ENCODE measurements around the gene NOS3. TPM values are rescaled to one million over a fixed set of nuclear protein-coding genes. Genes with fewer than 3 reads are reported as not detected.

NOS3 gene
- total and polyA plus RNA-seq, 4 experiments from 2014 or later, result 4.0 to 14.9 (median 5.6) TPM

DNA sequence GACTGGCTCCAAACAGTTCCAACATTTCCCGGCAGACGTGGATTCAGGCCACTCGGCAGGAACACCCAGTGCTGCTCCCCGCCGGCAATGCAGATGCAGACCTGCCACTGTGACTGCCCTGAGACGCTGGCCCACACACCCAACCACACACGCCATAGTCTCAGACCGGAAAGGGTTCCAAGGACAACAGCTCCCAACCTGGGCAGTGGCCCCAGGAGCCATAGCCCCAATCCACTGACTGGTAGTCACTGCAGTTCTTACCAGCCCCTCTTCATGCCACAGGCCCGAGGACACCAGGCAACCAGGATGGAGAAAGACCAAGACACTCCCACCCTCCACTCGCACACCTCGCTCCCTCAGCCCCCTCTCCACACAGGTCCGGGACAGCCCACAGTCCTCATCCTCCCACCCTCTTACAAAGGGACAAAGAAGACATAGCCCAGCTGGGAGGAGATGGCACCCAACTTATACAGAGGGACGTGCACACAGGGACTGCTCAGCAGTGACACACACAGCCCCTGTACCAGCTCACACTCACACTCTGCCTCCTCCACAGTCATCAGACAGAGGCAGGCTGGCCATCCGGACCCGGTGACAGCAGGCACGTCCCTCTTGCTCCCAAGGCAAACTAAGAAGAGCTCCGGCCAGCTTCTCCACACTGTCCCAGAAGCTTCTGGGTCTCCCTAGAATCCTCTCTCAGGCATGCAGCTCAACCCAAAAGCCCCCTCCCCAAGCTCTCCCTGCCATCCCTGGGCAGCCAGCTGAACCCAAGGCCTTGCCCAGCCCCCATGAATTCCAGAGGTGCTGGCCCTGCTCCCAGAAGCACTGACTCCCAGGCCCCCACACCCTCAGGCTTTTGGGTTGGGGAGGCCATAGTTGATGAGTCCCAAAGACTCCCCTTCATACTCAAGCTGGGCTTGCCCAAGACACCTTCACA is 37.5 kb upstream of the NOS3 start:
- Histone ChIP-seq H3K4me3 (ENCODE audit: low read length in 2 of 2) (no peak overlapping the region), H3K27me3 (ENCODE audit: insufficient read depth, low read length) (peaks cover 7% of the 10 kb centered on the region), H3K27ac (ENCODE audit: low read depth, low read length) (no peak overlapping the region), H3K4me1 (ENCODE audit: insufficient read depth, low read length) (no peaks in the 10 kb centered on the region), H3K36me3 (ENCODE audit: insufficient read depth, low read length) (no peaks in the 10 kb centered on the region), H3K9me3 (ENCODE audit: control insufficient read depth in 1 of 2, low read length in 2 of 2) (no peaks in the 10 kb centered on the region)
- peaks cover 2 to 18% (median 4%) of the 10 kb centered on the region in 4 donors for H3K4me1 Mint-ChIP-seq
- ChIA-PET CTCF (ENCODE audit: partially characterized antibody) (interaction anchor here (0.8 to 2.6 kb wide), 3 partner anchors 9 to 158 kb away, joined by 3 to 10 read pairs (median 3); no protein-coding TSS in a partner anchor), POLR2A (ENCODE audit: partially characterized antibody) (no interaction called here)
- peaks cover 10 to 20% of the 10 kb centered on the region in 2 donors for H3K27me3 Mint-ChIP-seq
- peaks cover 0 to 1% of the 10 kb centered on the region in 2 donors for H3K36me3 Mint-ChIP-seq
- intact Hi-C loops (cut with micrococcal nuclease), result no loop called here
- H3K27ac Mint-ChIP-seq, result no peak overlapping the region
- no peaks in the 10 kb centered on the region for H3K9me3 Mint-ChIP-seq
- peak overlapping the region in 1 of 8 donors; percentile 59 for H3K4me3 Mint-ChIP-seq
- no peak for DNase-seq

DNA sequence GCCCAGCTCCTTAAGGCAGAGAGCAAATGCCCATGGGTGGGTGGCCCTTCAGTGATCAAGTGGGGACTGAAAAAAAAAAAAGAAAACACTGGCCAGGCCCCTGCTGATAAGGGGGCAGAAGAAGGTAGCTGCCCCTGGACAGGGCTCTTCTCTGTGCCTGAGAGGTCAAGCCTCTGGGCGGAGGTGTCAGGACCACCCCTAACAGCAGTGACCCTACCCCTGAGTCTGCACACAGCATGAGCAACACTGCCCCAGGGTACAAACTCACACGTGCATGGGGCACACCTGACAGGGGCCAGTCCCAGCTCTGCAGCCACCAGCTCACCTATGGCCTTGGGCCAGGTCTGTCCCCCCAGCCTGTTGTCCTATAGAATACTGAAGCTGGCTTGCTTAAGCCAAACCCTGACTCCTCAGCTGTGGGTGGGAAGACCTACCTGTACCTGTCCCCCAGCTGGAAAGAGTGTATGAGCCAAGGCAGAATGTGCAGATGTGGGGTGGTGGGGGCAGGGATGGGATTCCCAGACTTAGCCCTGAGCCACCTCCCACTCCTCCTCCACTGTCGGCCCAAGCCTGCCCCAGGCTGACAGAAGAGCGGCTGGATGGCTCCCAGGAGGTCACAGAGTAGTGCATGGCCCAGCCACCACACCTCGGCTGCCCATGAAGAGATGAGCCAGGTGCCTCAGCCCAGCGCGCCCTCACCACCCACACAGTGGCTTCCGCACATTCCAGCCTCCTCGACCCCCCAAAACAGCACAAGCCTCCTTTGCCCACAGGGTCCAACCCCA is 36.4 kb upstream of the NOS3 start:
- no peak overlapping the region for H3K27ac Mint-ChIP-seq
- H3K27me3 Mint-ChIP-seq, result peaks cover 17 to 27% of the 10 kb centered on the region in 2 donors
- no peak overlapping the region for H3K27ac ChIP-seq (ENCODE audit: low read depth, low read length)
- peaks cover 7% of the 10 kb centered on the region for H3K27me3 ChIP-seq (ENCODE audit: insufficient read depth, low read length)
- ChIA-PET CTCF (ENCODE audit: partially characterized antibody) (interaction anchor here (0.8 to 2.6 kb wide), 3 partner anchors 8 to 157 kb away, joined by 3 to 10 read pairs (median 3); no protein-coding TSS in a partner anchor), POLR2A (ENCODE audit: partially characterized antibody) (no interaction called here)
- peaks cover 3% of the 10 kb centered on the region for H3K4me1 ChIP-seq (ENCODE audit: insufficient read depth, low read length)
- no peaks in the 10 kb centered on the region for H3K9me3 ChIP-seq (ENCODE audit: control insufficient read depth in 1 of 2, low read length in 2 of 2)
- peaks cover 3 to 22% (median 8%) of the 10 kb centered on the region in 4 donors for H3K4me1 Mint-ChIP-seq
- no peak overlapping the region for H3K4me3 Mint-ChIP-seq
- DNase-seq, result no peak
- intact Hi-C loops (cut with micrococcal nuclease), result no loop called here
- no peaks in the 10 kb centered on the region for H3K36me3 ChIP-seq (ENCODE audit: insufficient read depth, low read length)
- H3K9me3 Mint-ChIP-seq, result no peaks in the 10 kb centered on the region
- peaks cover 0 to 1% of the 10 kb centered on the region in 2 donors for H3K36me3 Mint-ChIP-seq
- H3K4me3 ChIP-seq (ENCODE audit: low read length in 2 of 2), result no peak overlapping the region

DNA sequence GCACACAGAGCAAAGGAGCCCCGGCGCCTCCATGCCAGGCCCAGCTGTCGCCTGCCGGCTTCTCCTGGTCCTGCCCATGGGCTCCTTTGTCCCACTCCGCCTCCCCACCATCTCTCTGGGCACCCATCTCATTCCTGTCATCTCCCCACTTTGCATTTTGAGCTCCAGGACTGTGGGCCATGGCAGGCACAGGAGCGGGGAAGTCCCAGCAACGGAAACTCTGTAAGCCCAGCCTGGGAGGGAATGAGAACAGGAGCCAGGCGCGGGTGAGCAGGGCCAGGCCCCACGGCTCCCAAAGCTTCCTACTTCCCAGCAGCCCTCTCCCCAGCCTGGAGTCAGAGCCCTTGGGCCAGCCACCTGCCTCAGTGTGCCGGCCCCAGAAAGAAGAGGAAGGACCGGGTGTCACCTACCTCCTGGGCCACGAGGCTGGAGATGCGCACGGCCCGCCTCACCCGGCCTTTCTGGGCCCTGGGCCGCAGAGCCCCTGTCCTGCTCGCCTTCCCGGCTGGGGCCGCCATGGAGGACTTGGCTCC is 35.8 kb upstream of the NOS3 start:
- H3K27me3 Mint-ChIP-seq, result peaks cover 22 to 29% of the 10 kb centered on the region in 2 donors
- peaks cover 5 to 24% (median 12%) of the 10 kb centered on the region in 4 donors for H3K4me1 Mint-ChIP-seq
- no peak for DNase-seq
- intact Hi-C loops (cut with micrococcal nuclease), result no loop called here
- no peaks in the 10 kb centered on the region for H3K9me3 ChIP-seq (ENCODE audit: control insufficient read depth in 1 of 2, low read length in 2 of 2)
- no peak overlapping the region for H3K4me3 Mint-ChIP-seq
- no peaks in the 10 kb centered on the region for H3K36me3 ChIP-seq (ENCODE audit: insufficient read depth, low read length)
- no peaks in the 10 kb centered on the region for H3K9me3 Mint-ChIP-seq
- ChIA-PET CTCF (ENCODE audit: partially characterized antibody) (interaction anchor here (2.6 kb wide), 1 partner anchor 8 kb away, joined by 10 read pairs; no protein-coding TSS in a partner anchor), POLR2A (ENCODE audit: partially characterized antibody) (no interaction called here)
- no peak overlapping the region for H3K4me3 ChIP-seq (ENCODE audit: low read length in 2 of 2)
- H3K27me3 ChIP-seq (ENCODE audit: insufficient read depth, low read length), result peaks cover 7% of the 10 kb centered on the region
- H3K4me1 ChIP-seq (ENCODE audit: insufficient read depth, low read length), result peaks cover 9% of the 10 kb centered on the region
- no peak overlapping the region for H3K27ac Mint-ChIP-seq
- H3K36me3 Mint-ChIP-seq, result no peaks in the 10 kb centered on the region
- no peak overlapping the region for H3K27ac ChIP-seq (ENCODE audit: low read depth, low read length)

DNA sequence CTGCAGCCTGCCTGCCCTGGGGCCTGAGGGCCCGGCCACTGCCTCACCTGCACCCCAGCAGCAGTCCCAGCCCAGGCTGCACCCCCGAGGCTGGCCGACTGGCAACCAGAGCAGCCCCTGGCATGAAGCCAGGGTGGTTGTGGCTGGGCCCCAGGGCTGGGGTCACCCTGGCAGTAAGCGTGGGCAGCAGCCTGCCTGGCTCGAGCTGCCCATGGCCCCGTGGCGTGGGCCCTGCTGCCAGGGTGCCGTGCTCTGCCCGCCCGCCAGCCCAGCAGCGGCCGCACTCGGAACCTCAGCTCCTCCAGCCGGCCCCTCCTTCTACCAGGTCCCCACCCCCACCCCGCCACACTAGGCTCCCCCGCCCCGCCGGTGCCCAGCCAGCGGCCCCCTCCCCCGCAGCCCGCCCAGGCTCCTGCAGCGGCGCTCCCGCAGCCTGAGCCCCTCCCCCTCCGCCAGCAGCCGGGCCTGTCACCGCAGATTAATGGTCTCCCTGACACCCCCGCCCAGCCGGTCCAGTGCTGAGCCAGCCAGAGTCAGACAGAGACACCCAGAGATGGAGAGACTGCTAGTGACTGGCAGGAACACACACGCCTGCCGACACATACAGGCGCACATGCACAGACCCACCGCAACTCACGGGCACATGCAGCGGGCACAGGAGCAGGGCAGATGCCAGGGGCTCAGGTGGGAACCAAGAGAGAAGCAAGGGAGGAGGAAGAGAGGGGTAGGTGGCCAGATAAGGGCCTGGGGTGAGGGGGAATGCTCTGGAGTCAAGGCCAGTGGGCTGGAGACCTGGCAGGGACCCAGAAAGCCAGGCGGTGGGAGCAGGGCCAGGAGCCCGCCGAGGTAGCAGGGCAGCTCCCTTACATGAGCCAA is 35.1 kb upstream of the NOS3 start:
- Mint-ChIP-seq H3K4me3 (no peak overlapping the region), H3K9me3 (no peaks in the 10 kb centered on the region), H3K36me3 (no peaks in the 10 kb centered on the region), H3K4me1 (peaks cover 5 to 25% (median 12%) of the 10 kb centered on the region in 4 donors), H3K27me3 (peaks cover 22 to 29% of the 10 kb centered on the region in 2 donors), H3K27ac (no peak overlapping the region)
- no peaks in the 10 kb centered on the region for H3K9me3 ChIP-seq (ENCODE audit: control insufficient read depth in 1 of 2, low read length in 2 of 2)
- no peaks in the 10 kb centered on the region for H3K36me3 ChIP-seq (ENCODE audit: insufficient read depth, low read length)
- DNase-seq, result peak in 1 of 5 donors; percentile 36
- ChIA-PET CTCF (ENCODE audit: partially characterized antibody) (interaction anchor here (2.6 kb wide), 1 partner anchor 7 kb away, joined by 10 read pairs; no protein-coding TSS in a partner anchor), POLR2A (ENCODE audit: partially characterized antibody) (no interaction called here)
- peaks cover 7% of the 10 kb centered on the region for H3K27me3 ChIP-seq (ENCODE audit: insufficient read depth, low read length)
- H3K27ac ChIP-seq (ENCODE audit: low read depth, low read length), result no peak overlapping the region
- no peak overlapping the region for H3K4me3 ChIP-seq (ENCODE audit: low read length in 2 of 2)
- H3K4me1 ChIP-seq (ENCODE audit: insufficient read depth, low read length), result peaks cover 9% of the 10 kb centered on the region
- intact Hi-C loops (cut with micrococcal nuclease), result no loop called here

DNA sequence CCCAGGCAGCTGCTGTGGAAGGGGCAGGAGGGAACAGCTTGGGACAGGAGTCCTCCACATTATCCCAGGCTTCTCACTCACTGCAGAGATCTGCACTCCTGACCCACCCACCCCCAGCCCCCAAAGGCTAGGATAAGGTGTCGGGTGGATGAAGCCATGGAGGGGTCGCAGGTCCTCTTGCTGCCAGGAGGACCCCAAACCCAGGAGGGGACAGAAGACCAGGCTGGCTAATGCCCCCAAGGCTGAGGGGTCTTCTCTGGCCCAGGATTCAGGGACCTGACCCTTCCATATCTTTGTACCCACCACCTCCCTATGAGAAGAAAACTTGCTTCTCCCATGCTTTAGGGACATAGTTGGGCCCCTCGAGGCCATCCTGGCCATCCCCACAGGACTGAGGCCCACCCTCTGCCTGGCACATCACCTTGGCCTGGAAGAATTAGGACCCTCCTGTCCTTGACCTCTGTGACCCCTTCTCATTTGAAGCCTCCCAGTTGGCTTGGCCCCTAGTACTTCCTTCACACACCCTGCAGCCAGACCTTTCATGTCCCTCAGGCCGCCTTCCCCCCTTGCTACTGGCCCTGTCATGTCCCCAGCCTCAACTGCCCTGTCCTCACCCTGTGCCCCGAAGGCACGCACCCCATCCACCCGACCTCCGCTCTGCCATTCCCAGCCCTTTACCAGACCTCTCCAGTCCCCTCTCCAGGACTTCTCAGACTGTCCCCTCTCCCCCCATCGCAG is 34.3 kb upstream of the NOS3 start:
- H3K9me3 Mint-ChIP-seq, result no peaks in the 10 kb centered on the region
- H3K27ac Mint-ChIP-seq, result no peak overlapping the region
- Histone ChIP-seq H3K27ac (ENCODE audit: low read depth, low read length) (no peak overlapping the region), H3K27me3 (ENCODE audit: insufficient read depth, low read length) (peaks cover 7% of the 10 kb centered on the region), H3K4me3 (ENCODE audit: low read length in 2 of 2) (no peak overlapping the region), H3K9me3 (ENCODE audit: control insufficient read depth in 1 of 2, low read length in 2 of 2) (no peaks in the 10 kb centered on the region), H3K4me1 (ENCODE audit: insufficient read depth, low read length) (peaks cover 9% of the 10 kb centered on the region), H3K36me3 (ENCODE audit: insufficient read depth, low read length) (no peaks in the 10 kb centered on the region)
- POLR2A ChIA-PET (ENCODE audit: partially characterized antibody), result no interaction called here
- peaks cover 22 to 29% of the 10 kb centered on the region in 2 donors for H3K27me3 Mint-ChIP-seq
- H3K36me3 Mint-ChIP-seq, result no peaks in the 10 kb centered on the region
- no peak for DNase-seq
- CTCF ChIA-PET (ENCODE audit: partially characterized antibody), result no interaction called here
- H3K4me1 Mint-ChIP-seq, result peaks cover 5 to 25% (median 12%) of the 10 kb centered on the region in 4 donors
- H3K4me3 Mint-ChIP-seq, result no peak overlapping the region
- intact Hi-C loops (cut with micrococcal nuclease), result no loop called here

All from CD4-positive, alpha-beta memory T cell (primary cell).